Neural cell (in vitro differentiated cells): Measurements from ENCODE around the gene AKT1S1.

Source experiments
- CTCF ChIP-seq: fragments of 450-650 bp; IDR thresholded peaks from 2 replicates; pipeline ENCODE4 v1.5.1; 2014; ENCODE audit warnings: antibody characterized with exemption, mild to moderate bottlenecking, moderate library complexity; ENCODE audit not compliant: poor library complexity, severe bottlenecking
- EP300 ChIP-seq: fragments of 450-650 bp; conservative IDR thresholded peaks from 2 replicates; pipeline ENCODE4 v1.6.1; 2014; ENCODE audit warnings: antibody characterized with exemption, mild to moderate bottlenecking, moderate library complexity; ENCODE audit not compliant: poor library complexity, severe bottlenecking
- EZH2 ChIP-seq: fragments of 200-600, 300-800 bp; shearing (Covaris generic), sonication (generic); IDR thresholded peaks from 2 replicates; pipeline ENCODE4 v1.6.1; 2014; ENCODE audit warnings: antibody characterized with exemption, low read length, borderline replicate concordance, mild to moderate bottlenecking; ENCODE audit not compliant: insufficient read depth, poor library complexity, severe bottlenecking
- MXI1 ChIP-seq: fragments of 450-650 bp; conservative IDR thresholded peaks from 2 replicates; pipeline ENCODE4 v1.6.1; 2014; ENCODE audit warnings: antibody characterized with exemption, mild to moderate bottlenecking; ENCODE audit not compliant: poor library complexity, severe bottlenecking
- POLR2AphosphoS5 ChIP-seq: IDR thresholded peaks from 2 replicates; pipeline ENCODE4 v1.6.1; 2012
- RAD21 ChIP-seq: fragments of 450-650 bp; conservative IDR thresholded peaks from 2 replicates; pipeline ENCODE4 v1.6.1; 2014; ENCODE audit warnings: antibody characterized with exemption, mild to moderate bottlenecking, moderate library complexity
- SMC3 ChIP-seq: fragments of 450-650 bp; conservative IDR thresholded peaks from 2 replicates; pipeline ENCODE4 v1.6.1; 2014; ENCODE audit warnings: antibody characterized with exemption, mild to moderate bottlenecking, moderate library complexity; ENCODE audit not compliant: poor library complexity
- TAF1 ChIP-seq: IDR thresholded peaks from 2 replicates; pipeline ENCODE4 v1.6.1; 2012; ENCODE audit warnings: low read depth
- TF ChIP-seq, protein P1 (sequence below): IDR thresholded peaks from 2 replicates; pipeline ENCODE4 v1.6.1; 2012; ENCODE audit warnings: borderline replicate concordance

DNA sequence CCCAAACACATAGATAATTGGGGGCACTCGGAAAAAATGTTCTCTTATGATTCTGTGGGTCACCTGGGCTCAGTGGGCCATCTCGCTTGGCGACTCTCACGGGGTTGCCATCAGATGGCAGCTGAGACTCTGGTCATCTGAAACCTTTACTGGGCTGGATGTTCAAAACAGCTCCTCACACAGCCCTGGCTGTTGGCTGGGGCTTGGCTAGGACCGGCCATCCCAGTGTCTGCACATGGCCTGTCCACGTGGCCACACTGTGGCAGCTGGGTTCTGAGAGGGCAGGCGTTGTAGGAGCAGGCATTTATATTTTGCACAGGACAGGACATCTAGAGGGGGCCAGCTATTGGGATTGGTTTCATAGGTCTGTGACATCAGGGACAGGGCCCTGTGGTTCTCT is 43.6 kb downstream of the AKT1S1 start:
- TF ChIP-seq, protein P1, sequence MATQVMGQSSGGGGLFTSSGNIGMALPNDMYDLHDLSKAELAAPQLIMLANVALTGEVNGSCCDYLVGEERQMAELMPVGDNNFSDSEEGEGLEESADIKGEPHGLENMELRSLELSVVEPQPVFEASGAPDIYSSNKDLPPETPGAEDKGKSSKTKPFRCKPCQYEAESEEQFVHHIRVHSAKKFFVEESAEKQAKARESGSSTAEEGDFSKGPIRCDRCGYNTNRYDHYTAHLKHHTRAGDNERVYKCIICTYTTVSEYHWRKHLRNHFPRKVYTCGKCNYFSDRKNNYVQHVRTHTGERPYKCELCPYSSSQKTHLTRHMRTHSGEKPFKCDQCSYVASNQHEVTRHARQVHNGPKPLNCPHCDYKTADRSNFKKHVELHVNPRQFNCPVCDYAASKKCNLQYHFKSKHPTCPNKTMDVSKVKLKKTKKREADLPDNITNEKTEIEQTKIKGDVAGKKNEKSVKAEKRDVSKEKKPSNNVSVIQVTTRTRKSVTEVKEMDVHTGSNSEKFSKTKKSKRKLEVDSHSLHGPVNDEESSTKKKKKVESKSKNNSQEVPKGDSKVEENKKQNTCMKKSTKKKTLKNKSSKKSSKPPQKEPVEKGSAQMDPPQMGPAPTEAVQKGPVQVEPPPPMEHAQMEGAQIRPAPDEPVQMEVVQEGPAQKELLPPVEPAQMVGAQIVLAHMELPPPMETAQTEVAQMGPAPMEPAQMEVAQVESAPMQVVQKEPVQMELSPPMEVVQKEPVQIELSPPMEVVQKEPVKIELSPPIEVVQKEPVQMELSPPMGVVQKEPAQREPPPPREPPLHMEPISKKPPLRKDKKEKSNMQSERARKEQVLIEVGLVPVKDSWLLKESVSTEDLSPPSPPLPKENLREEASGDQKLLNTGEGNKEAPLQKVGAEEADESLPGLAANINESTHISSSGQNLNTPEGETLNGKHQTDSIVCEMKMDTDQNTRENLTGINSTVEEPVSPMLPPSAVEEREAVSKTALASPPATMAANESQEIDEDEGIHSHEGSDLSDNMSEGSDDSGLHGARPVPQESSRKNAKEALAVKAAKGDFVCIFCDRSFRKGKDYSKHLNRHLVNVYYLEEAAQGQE, result no peak
- TF ChIP-seq CTCF, result no peak
- TF ChIP-seq MXI1, result no peak
- no peak for TF ChIP-seq POLR2AphosphoS5
- TF ChIP-seq EZH2, result no peak
- TF ChIP-seq EP300, result no peak
- TF ChIP-seq RAD21, result no peak
- TF ChIP-seq TAF1, result no peak
- TF ChIP-seq SMC3, result no peak
